ENCODE measurements around the gene MATN1. TPM values are rescaled to one million over a fixed set of nuclear protein-coding genes. Genes with fewer than 3 reads are reported as not detected.

Gene MATN1
- polyA plus RNA-seq, 2 of the 4 experiments (the other 2 are of a cell fraction) = 0.05 to 0.17 TPM

- no peak for DNase-seq (ENCODE audit: low read depth in 1 of 2, low spot score in 1 of 2)
- Histone ChIP-seq H3K27ac (no peak overlapping the region), H3K4me1 (peaks cover 9% of the 10 kb centered on the region; the same call in 2 of the 3 replicates), H3K4me3 (no peak overlapping the region), H3K9me3 (no peaks in the 10 kb centered on the region), H3K4me2 (no peak overlapping the region)
- ATAC-seq = no peak; a peak in 1 of 6 replicates
- ChIA-PET POLR2A (no interaction called here), CTCF (interaction anchor here (0.8 to 2.5 kb wide), 5 partner anchors 10 to 166 kb away, joined by 3 to 9 read pairs (median 4); no protein-coding TSS in a partner anchor)
- TF ChIP-seq HEYL (CRISPR knock-in tag; IDR thresholded peaks at IDR 0.05) (no peak), ATOH8 (CRISPR knock-in tag; IDR thresholded peaks at IDR 0.05; ENCODE audit: low read depth) (no peak), GATA3 (IDR thresholded peaks at IDR 0.05; ENCODE audit: borderline replicate concordance) (no peak), CBX8 (IDR thresholded peaks at IDR 0.05) (no peak), HOXA7 (CRISPR knock-in tag; IDR thresholded peaks at IDR 0.05) (no peak), ESRRA (IDR thresholded peaks at IDR 0.05; ENCODE audit: borderline replicate concordance, low read length) (no peak), ZSCAN20 (CRISPR knock-in tag; IDR thresholded peaks at IDR 0.05) (no peak), RCOR1 (IDR thresholded peaks at IDR 0.05; ENCODE audit: low read depth, low read length) (no peak), SREBF2 (IDR thresholded peaks at IDR 0.05) (no peak), ZFP36 (IDR thresholded peaks at IDR 0.05; ENCODE audit: borderline replicate concordance, partially characterized antibody) (no peak), TP53 (CRISPR knock-in tag; IDR thresholded peaks at IDR 0.05) (no peak), MYC (IDR thresholded peaks at IDR 0.05; ENCODE audit: borderline replicate concordance, low read length) (no peak), RNF2 (IDR thresholded peaks at IDR 0.05; ENCODE audit: borderline replicate concordance, low read depth) (no peak), BCL3 (IDR thresholded peaks at IDR 0.05) (no peak), NFE2L2 (conservative IDR thresholded peaks at IDR 0.05; ENCODE audit: low read length) (no peak), FOXS1 (CRISPR knock-in tag; IDR thresholded peaks at IDR 0.05) (no peak), CHD4 (IDR thresholded peaks at IDR 0.05; ENCODE audit: borderline replicate concordance) (no peak), E2F6 (IDR thresholded peaks at IDR 0.05; ENCODE audit: borderline replicate concordance, low read depth) (no peak)
- 46% methylated on average over 3 of the region's 4 CpGs for WGBS (ENCODE audit: missing lambda C conversion rate)
- no peak for FAIRE-seq
Observed at GRCh38 chr1:30745834-30746208, 22.4 kb upstream of the MATN1 start.

GRCh38 chr1:30745156-30745833 is 21.9 kb upstream of the MATN1 start:
- Histone ChIP-seq H3K27ac (no peak overlapping the region), H3K4me3 (no peak overlapping the region), H3K4me1 (peaks cover 9% of the 10 kb centered on the region; the same call in 2 of the 3 replicates), H3K4me2 (no peak overlapping the region), H3K9me3 (no peaks in the 10 kb centered on the region)
- CTCF ChIA-PET = interaction anchor here (1.2 to 2.5 kb wide), 3 partner anchors 9 to 34 kb away, joined by 4 to 9 read pairs (median 6); no protein-coding TSS in a partner anchor
- POLR2A ChIA-PET = no interaction called here
- FAIRE-seq = no peak
- no peak for DNase-seq (ENCODE audit: low read depth in 1 of 2, low spot score in 1 of 2)
- TF ChIP-seq ZNF302 (CRISPR knock-in tag; IDR thresholded peaks at IDR 0.05) = no peak
- TF ChIP-seq HES2 (IDR thresholded peaks at IDR 0.05) = no peak
- no peak for TF ChIP-seq NFE2L2 (conservative IDR thresholded peaks at IDR 0.05; ENCODE audit: low read length)
- TF ChIP-seq HDAC2 (IDR thresholded peaks at IDR 0.05) = no peak
- TF ChIP-seq ZC3H11A (IDR thresholded peaks at IDR 0.05) = no peak
- no peak for TF ChIP-seq RFX5 (IDR thresholded peaks at IDR 0.05)
- TF ChIP-seq EHF (CRISPR knock-in tag; IDR thresholded peaks at IDR 0.05) = no peak
- no peak for TF ChIP-seq MAFK (IDR thresholded peaks at IDR 0.05; ENCODE audit: partially characterized antibody)
- TF ChIP-seq RAD21 (conservative IDR thresholded peaks at IDR 0.05 in 1 of 2, IDR thresholded peaks at IDR 0.05 in 1 of 2) = no peak
- no peak for TF ChIP-seq CHD2 (IDR thresholded peaks at IDR 0.05; ENCODE audit: low read length, partially characterized antibody)
- TF ChIP-seq CEBPB (IDR thresholded peaks at IDR 0.05) = no peak
- TF ChIP-seq, protein P1, sequence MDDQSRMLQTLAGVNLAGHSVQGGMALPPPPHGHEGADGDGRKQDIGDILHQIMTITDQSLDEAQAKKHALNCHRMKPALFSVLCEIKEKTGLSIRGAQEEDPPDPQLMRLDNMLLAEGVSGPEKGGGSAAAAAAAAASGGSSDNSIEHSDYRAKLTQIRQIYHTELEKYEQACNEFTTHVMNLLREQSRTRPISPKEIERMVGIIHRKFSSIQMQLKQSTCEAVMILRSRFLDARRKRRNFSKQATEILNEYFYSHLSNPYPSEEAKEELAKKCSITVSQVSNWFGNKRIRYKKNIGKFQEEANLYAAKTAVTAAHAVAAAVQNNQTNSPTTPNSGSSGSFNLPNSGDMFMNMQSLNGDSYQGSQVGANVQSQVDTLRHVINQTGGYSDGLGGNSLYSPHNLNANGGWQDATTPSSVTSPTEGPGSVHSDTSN (IDR thresholded peaks at IDR 0.05) = no peak
- no peak for TF ChIP-seq HOXB13 (CRISPR knock-in tag; IDR thresholded peaks at IDR 0.05; ENCODE audit: low read depth)
- TF ChIP-seq ZFP36 (IDR thresholded peaks at IDR 0.05; ENCODE audit: borderline replicate concordance, partially characterized antibody) = no peak
- no peak for TF ChIP-seq ZSCAN20 (CRISPR knock-in tag; IDR thresholded peaks at IDR 0.05)
- TF ChIP-seq TFCP2L1 (CRISPR knock-in tag; IDR thresholded peaks at IDR 0.05) = no peak
- TF ChIP-seq HOXA7 (CRISPR knock-in tag; IDR thresholded peaks at IDR 0.05) = no peak
- TF ChIP-seq EHMT2 (IDR thresholded peaks at IDR 0.05; ENCODE audit: low read depth) = no peak
- no peak for TF ChIP-seq SMC3 (IDR thresholded peaks at IDR 0.05)
- WGBS (ENCODE audit: missing lambda C conversion rate) = 63% methylated on average over 13 of the region's 14 CpGs
- ATAC-seq = no peak
